Measurements from ENCODE around the gene PYCR2.

DNA sequence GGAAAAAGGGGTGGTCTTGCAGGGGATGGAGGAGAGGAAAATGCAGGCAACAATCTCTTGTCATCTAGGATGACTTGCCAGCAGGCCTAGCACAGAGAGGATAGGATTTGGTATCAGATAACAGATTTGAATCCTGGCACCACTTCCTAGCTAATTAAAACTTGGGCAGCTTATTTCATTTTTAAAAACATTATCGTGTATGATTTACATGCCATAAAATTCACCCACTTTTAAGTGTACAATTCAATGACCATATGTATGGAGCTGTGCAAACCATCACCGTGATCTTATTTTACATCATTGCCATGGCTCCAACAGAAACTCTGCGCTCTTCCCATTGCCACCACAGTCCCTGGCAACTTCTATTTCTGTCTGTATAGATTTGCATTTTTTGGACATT, 6.9 kb downstream of the PYCR2 start:
- TF ChIP-seq, protein P1, sequence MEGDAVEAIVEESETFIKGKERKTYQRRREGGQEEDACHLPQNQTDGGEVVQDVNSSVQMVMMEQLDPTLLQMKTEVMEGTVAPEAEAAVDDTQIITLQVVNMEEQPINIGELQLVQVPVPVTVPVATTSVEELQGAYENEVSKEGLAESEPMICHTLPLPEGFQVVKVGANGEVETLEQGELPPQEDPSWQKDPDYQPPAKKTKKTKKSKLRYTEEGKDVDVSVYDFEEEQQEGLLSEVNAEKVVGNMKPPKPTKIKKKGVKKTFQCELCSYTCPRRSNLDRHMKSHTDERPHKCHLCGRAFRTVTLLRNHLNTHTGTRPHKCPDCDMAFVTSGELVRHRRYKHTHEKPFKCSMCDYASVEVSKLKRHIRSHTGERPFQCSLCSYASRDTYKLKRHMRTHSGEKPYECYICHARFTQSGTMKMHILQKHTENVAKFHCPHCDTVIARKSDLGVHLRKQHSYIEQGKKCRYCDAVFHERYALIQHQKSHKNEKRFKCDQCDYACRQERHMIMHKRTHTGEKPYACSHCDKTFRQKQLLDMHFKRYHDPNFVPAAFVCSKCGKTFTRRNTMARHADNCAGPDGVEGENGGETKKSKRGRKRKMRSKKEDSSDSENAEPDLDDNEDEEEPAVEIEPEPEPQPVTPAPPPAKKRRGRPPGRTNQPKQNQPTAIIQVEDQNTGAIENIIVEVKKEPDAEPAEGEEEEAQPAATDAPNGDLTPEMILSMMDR (IDR thresholded peaks at IDR 0.05), result no peak
- TF ChIP-seq POLR2A (IDR thresholded peaks at IDR 0.05), result no peak
